H4 (cell line): ENCODE results near the gene PPP4R1. TPM values are rescaled to one million over a fixed set of nuclear protein-coding genes. Genes with fewer than 3 reads are reported as not detected.

Source experiments
- DNase-seq: peaks from one replicate; pipeline ENCODE4 v3.0.0-alpha.2; 2015; ENCODE audit warnings: low spot score
- total RNA-seq: library from RNA; depleted of rRNA; stranded (reverse); fragments of >200 nt; shearing (Covaris generic); gene quantifications from 2 replicates; pipeline ENCODE4 v1.2.3, GENCODE V29; 2014; rRNA removed

Gene PPP4R1
- total RNA-seq, 1 experiment from 2014 or later = 70.2 TPM

DNA sequence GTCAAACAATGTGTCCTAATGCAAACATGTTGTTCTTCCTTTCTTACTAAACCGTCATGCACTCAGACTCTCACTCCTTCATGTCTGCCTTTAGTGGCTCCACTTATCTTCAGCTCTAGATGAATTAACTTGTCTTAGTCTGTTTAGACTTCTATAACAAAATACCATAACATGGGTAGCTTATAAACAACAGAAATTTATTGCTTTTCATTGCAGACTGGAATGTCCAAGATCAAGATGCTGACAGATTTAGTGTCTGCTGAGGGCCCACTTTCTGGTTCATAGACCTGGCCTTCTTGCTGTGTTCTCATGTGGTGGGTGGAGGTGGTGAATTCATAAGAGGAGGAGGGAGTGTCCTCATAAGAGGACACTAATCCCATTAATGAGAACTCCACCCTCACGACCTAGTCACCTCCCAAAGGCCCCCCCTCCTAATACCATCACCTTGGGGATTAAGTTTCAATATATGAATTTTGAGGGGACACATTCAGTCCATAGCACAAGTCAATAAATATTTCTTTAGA, 106.7 kb downstream of the PPP4R1 start:
- DNase-seq = no peak

DNA sequence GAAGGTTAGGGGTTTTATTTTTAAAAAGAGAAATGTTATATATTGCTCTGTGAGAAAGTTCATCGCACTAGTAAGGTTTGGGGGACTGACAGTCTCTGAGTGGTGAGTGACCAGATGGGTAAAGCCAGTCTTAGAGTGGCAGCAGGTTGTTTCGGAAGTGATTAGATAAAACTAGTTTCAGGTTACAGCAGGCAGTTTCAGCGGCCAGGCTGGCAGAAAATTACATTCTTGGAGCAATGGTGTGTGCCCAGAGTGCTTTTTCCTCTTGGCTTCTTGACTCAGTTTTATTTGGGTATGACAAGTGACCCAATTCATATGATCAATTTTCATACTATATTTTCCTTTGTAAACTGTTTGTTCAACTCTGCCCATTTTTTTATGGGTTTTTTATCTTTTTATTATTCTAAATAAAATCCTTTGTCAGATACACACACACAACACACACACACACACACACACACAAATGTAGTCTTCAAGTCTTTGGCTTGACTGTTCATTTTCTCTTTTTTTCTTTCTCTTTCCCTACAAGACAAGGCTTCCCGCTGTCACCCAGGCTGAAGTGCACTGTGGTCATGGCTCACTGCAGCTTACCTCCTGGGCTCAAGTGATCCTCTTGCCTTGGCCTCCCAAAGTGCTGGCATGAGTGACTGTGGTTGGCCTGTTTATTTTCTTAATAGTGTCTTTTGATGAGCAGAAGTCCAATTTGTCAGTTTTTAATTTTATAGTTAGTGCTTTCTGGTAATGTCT, 108.1 kb downstream of the PPP4R1 start:
- peak; percentile 37 for DNase-seq

Other genes with a start within 250 kb of the PPP4R1 start
- 49.0 and 53.8 TPM in 2 replicates for gene RALBP1, start 139.0 kb downstream of the PPP4R1 start, total RNA-seq
- 38.5 and 48.0 TPM in 2 replicates for gene RAB31, start 93.7 kb upstream of the PPP4R1 start, total RNA-seq